SK-N-SH (cell line): ENCODE data around the gene MVB12B. TPM values are rescaled to one million over a fixed set of nuclear protein-coding genes. Genes with fewer than 3 reads are reported as not detected.

Experiments used
- CTCF ChIA-PET: fragments of 300-600, 350-600 bp; formaldehyde crosslinking; extraction: SDS; loops from one replicate; lab custom pipeline; 2021; lab: Yijun Ruan, JAX
- POLR2A ChIA-PET: fragments of 350-600 bp; sonication (Branson Sonifier 250); formaldehyde crosslinking; extraction: SDS; loops from one replicate; lab custom pipeline; 2020; ENCODE audit warnings: antibody characterized with exemption, inconsistent platforms; lab: Yijun Ruan, JAX
- DNase-seq: peaks from one replicate; pipeline ENCODE4 v3.0.0; 2012
- H2AFZ ChIP-seq: fragments of 200-600 bp; sonication (generic); 2 replicates; pipeline ENCODE4 v1.8.1; 2016; ENCODE audit warnings: antibody characterized with exemption, mild to moderate bottlenecking, low read depth
- H3F3A ChIP-seq: fragments of 200-600 bp; sonication (generic); replicated peaks from 2 replicates; pipeline ENCODE3; 2016; ENCODE audit warnings: antibody characterized with exemption, mild to moderate bottlenecking; ENCODE audit not compliant: insufficient read depth
- H3K27ac ChIP-seq, 2 experiments: fragments of 200-500 bp in 1 of 2; fragments of 200-600 bp in 1 of 2; sonication (Bioruptor generic) in 1 of 2; sonication (generic), shearing (Covaris generic) in 1 of 2; 2 replicates each; pipeline versions ENCODE4 v1.5.1 to v1.6.1; 2014 to 2016; ENCODE audit warnings: low read depth in 2 of 2, inconsistent platforms in 1 of 2, low read length in 1 of 2, mild to moderate bottlenecking in 1 of 2, mixed read lengths in 1 of 2
- H3K27me3 ChIP-seq: fragments of 200-600 bp; sonication (generic), shearing (Covaris generic); 2 replicates; pipeline ENCODE4 v1.6.1; 2016; ENCODE audit warnings: mixed run types; ENCODE audit not compliant: insufficient read depth
- H3K36me3 ChIP-seq, 2 experiments: fragments of 200-500 bp in 1 of 2; fragments of 200-600 bp in 1 of 2; sonication (Bioruptor generic) in 1 of 2; sonication (generic) in 1 of 2; replicated peaks in 1 of 2; 2 replicates each; pipeline versions ENCODE3 to v1.5.1; 2014 to 2016; ENCODE audit warnings: low read length in 1 of 2, mild to moderate bottlenecking in 1 of 2; ENCODE audit not compliant: insufficient read depth in 2 of 2, control insufficient read depth in 1 of 2
- H3K4me1 ChIP-seq, 2 experiments: fragments of 200-500 bp in 1 of 2; fragments of 200-600 bp in 1 of 2; sonication (Bioruptor generic) in 1 of 2; sonication (generic), shearing (Covaris generic) in 1 of 2; 2 replicates each; pipeline versions ENCODE4 v1.5.1 to v1.6.1; 2014 to 2016; ENCODE audit warnings: low read depth in 1 of 2, low read length in 1 of 2, mixed run types in 1 of 2; ENCODE audit not compliant: insufficient read depth in 2 of 2, control insufficient read depth in 1 of 2
- H3K4me2 ChIP-seq: fragments of 200-600 bp; sonication (generic), shearing (Covaris generic); 2 replicates; pipeline ENCODE4 v1.6.1; 2017; ENCODE audit warnings: mixed run types
- H3K4me3 ChIP-seq, 2 experiments: fragments of 200-500 bp in 1 of 2; fragments of 200-600 bp in 1 of 2; sonication (Bioruptor generic) in 1 of 2; sonication (generic), shearing (Covaris generic) in 1 of 2; 2 replicates each; pipeline versions ENCODE4 v1.5.1 to v1.8.1; 2014 to 2016; ENCODE audit warnings: low read depth in 2 of 2, inconsistent platforms in 1 of 2, low read length in 1 of 2, mild to moderate bottlenecking in 1 of 2, mixed read lengths in 1 of 2, moderate library complexity in 1 of 2
- H3K79me2 ChIP-seq: fragments of 200-600 bp; sonication (generic); 2 replicates; pipeline ENCODE4 v1.8.1; 2017; ENCODE audit warnings: mild to moderate bottlenecking; ENCODE audit not compliant: insufficient read depth
- H3K9ac ChIP-seq: fragments of 200-600 bp; sonication (generic); 2 replicates; pipeline ENCODE4 v1.6.1; 2017; ENCODE audit warnings: mixed run types
- H3K9me2 ChIP-seq: fragments of 200-600 bp; sonication (generic); 2 replicates; pipeline ENCODE4 v1.6.1; 2017; ENCODE audit warnings: mixed run types
- H3K9me3 ChIP-seq: fragments of 200-600 bp; sonication (generic); 2 replicates; pipeline ENCODE4 v1.6.1; 2017; ENCODE audit warnings: mixed run types, mild to moderate bottlenecking, moderate library complexity
- H4K20me1 ChIP-seq: fragments of 200-600 bp; sonication (generic); 2 replicates; pipeline ENCODE4 v1.6.1; 2017; ENCODE audit warnings: mild to moderate bottlenecking, mixed run types; ENCODE audit not compliant: insufficient read depth
- ELF1 ChIP-seq: IDR thresholded peaks from 2 replicates; pipeline ENCODE4 v1.4.0; 2012
- EP300 ChIP-seq, 2 experiments: IDR thresholded peaks; 2 replicates each; pipeline versions ENCODE4 v1.4.0 to v1.6.1; 2012; ENCODE audit warnings: borderline replicate concordance in 1 of 2, low read depth in 1 of 2, low read length in 1 of 2
- EZH2phosphoT487 ChIP-seq: fragments of 200-600 bp; sonication (generic); IDR thresholded peaks from 2 replicates; pipeline ENCODE4 v1.6.1; 2017; ENCODE audit warnings: low read depth, mixed run types, mild to moderate bottlenecking, antibody characterized with exemption, moderate library complexity, borderline replicate concordance
- FOXJ3 ChIP-seq: sonication (generic); formaldehyde crosslinking; IDR thresholded peaks from 2 replicates; pipeline ENCODE4 v1.5.1; 2020; ENCODE audit warnings: mild to moderate bottlenecking, missing genetic modification reagents
- GATA2 ChIP-seq: sonication (generic); formaldehyde crosslinking; IDR thresholded peaks from 2 replicates; pipeline ENCODE4 v1.5.0; 2020; ENCODE audit warnings: mild to moderate bottlenecking, missing genetic modification reagents
- JUND ChIP-seq: IDR thresholded peaks from 2 replicates; pipeline ENCODE4 v1.4.0; 2012
- MEF2A ChIP-seq: IDR thresholded peaks from 2 replicates; pipeline ENCODE4 v1.4.0; 2012; ENCODE audit warnings: low read depth, borderline replicate concordance
- NFIC ChIP-seq: IDR thresholded peaks from 2 replicates; pipeline ENCODE4 v1.4.0; 2012; ENCODE audit warnings: borderline replicate concordance
- PBX3 ChIP-seq: IDR thresholded peaks from 2 replicates; pipeline ENCODE4; 2012
- REST ChIP-seq: IDR thresholded peaks from 2 replicates; pipeline ENCODE4 v1.6.1; 2012; ENCODE audit warnings: mild to moderate bottlenecking, low read depth, low read length, moderate library complexity
- RFX5 ChIP-seq: IDR thresholded peaks from 2 replicates; pipeline ENCODE4 v1.6.1; 2012; ENCODE audit warnings: mild to moderate bottlenecking, improper control_type of control experiment, low read length
- RXRA ChIP-seq: IDR thresholded peaks from 2 replicates; pipeline ENCODE4 v1.4.0; 2012; ENCODE audit warnings: low read depth, mild to moderate bottlenecking, borderline replicate concordance
- TAF1 ChIP-seq: IDR thresholded peaks from 2 replicates; pipeline ENCODE4 v1.6.1; 2012; ENCODE audit warnings: low read depth, mild to moderate bottlenecking, low read length, moderate library complexity, borderline replicate concordance
- TEAD4 ChIP-seq: IDR thresholded peaks from 2 replicates; pipeline ENCODE4 v1.4.0; 2012; ENCODE audit warnings: mild to moderate bottlenecking, borderline replicate concordance; ENCODE audit not compliant: insufficient read depth
- USF1 ChIP-seq: IDR thresholded peaks from 2 replicates; pipeline ENCODE4 v1.4.0; 2012; ENCODE audit warnings: low read depth, borderline replicate concordance
- USF2 ChIP-seq: fragments of 150-350 bp; IDR thresholded peaks from 2 replicates; pipeline ENCODE4 v1.6.1; 2017; ENCODE audit warnings: antibody characterized with exemption, low read length, low read depth, borderline replicate concordance
- WGBS: methylation state at CpG from one replicate; pipeline ENCODE4 v1.1.6; 2017; ENCODE audit warnings: low lambda C conversion rate; 5-methylcytosine and 5-hydroxymethylcytosine counted together
- polyA plus RNA-seq, 3 experiments: library from polyadenylated mRNA; depleted of rRNA; stranded (reverse); fragments of >200 nt; gene quantifications; 2 replicates each; pipeline ENCODE4 v1.2.3, GENCODE V29; 2012

The MVB12B gene
- polyA plus RNA-seq, 1 of the 3 experiments (the other 2 are of a cell fraction) = 5.1 TPM

- H3K9me2 ChIP-seq = no peaks in the 10 kb centered on the region; the same call in 1 of the 2 replicates
- H3K36me3 ChIP-seq = no peaks in the 10 kb centered on the region
- H3K27ac ChIP-seq = no peak overlapping the region
- DNase-seq = no peak
- ChIA-PET CTCF (interaction anchor here (0.6 to 1.5 kb wide), 6 partner anchors 11 to 92 kb away, joined by 3 to 5 read pairs (median 3); no protein-coding TSS in a partner anchor), POLR2A (no interaction called here)
- no peak for TF ChIP-seq RXRA
- no peak for TF ChIP-seq USF2
- TF ChIP-seq REST = no peak
- no peak for TF ChIP-seq GATA2 (CRISPR knock-in tag)
- no peak for TF ChIP-seq TAF1
- no peak for TF ChIP-seq JUND
- TF ChIP-seq PBX3 = no peak
- TF ChIP-seq TEAD4 = no peak
- peaks cover 3% of the 10 kb centered on the region for H3F3A ChIP-seq
- H3K4me1 ChIP-seq = no peaks in the 10 kb centered on the region
- no peaks in the 10 kb centered on the region for H3K79me2 ChIP-seq
- H3K4me2 ChIP-seq = no peak overlapping the region
- no peaks in the 10 kb centered on the region for H3K9me3 ChIP-seq
- no peaks in the 10 kb centered on the region for H4K20me1 ChIP-seq
- no peaks in the 10 kb centered on the region for H3K27me3 ChIP-seq
- H3K9ac ChIP-seq = no peak overlapping the region
- H2AFZ ChIP-seq = no peak overlapping the region
- no peak overlapping the region for H3K4me3 ChIP-seq
- WGBS = 78% methylated on average over 4 of the region's 4 CpGs
Measured at GRCh38 chr9:126320158-126320922, 6.3 kb upstream of the MVB12B start.

- Histone ChIP-seq H3K9me3 (no peaks in the 10 kb centered on the region), H3F3A (peaks cover 3% of the 10 kb centered on the region), H3K4me1 (peaks cover 0 to 6% of the 10 kb centered on the region in 2 experiments; a peak in 1 of 4 replicates), H3K4me3 (no peak overlapping the region), H3K9ac (no peak overlapping the region), H3K9me2 (no peaks in the 10 kb centered on the region; the same call in 1 of the 2 replicates), H2AFZ (no peak overlapping the region), H4K20me1 (no peaks in the 10 kb centered on the region), H3K27ac (no peak overlapping the region), H3K27me3 (no peaks in the 10 kb centered on the region), H3K4me2 (no peak overlapping the region), H3K36me3 (no peaks in the 10 kb centered on the region), H3K79me2 (no peaks in the 10 kb centered on the region)
- TF ChIP-seq MEF2A (no peak), ELF1 (no peak), FOXJ3 (CRISPR knock-in tag) (no peak), NFIC (no peak), EP300 (IDR thresholded peaks at IDR 0.05; ENCODE audit: borderline replicate concordance in 1 of 2, low read depth in 1 of 2, low read length in 1 of 2) (no peak), RFX5 (no peak), TAF1 (no peak), EZH2phosphoT487 (no peak), USF1 (no peak)
- CTCF ChIA-PET = interaction anchor here (0.9 to 1.0 kb wide), 2 partner anchors 19 to 889 kb away, joined by 3 to 4 read pairs; no protein-coding TSS in a partner anchor
- no peak for DNase-seq
- POLR2A ChIA-PET = no interaction called here
- 32% methylated on average over 1 of the region's 1 CpG for WGBS
Measured at GRCh38 chr9:126321742-126322141, 4.9 kb upstream of the MVB12B start.
